HepG2 (cell line): Measurements from ENCODE around the gene OR6A2. TPM values are rescaled to one million over a fixed set of nuclear protein-coding genes. Genes with fewer than 3 reads are reported as not detected.

Experiments used
- ATAC-seq: fragments of 200-7000 bp; cut with Tn5 transposase; 3 replicates; pipeline ENCODE4 v1.9.1; 2020; ENCODE audit warnings: mild to moderate bottlenecking, moderate library complexity
- BruUV-seq: library from RNA; stranded (reverse); fragments of 400-500 nt; replicated peaks from 2 replicates; lab custom pipeline; 2021; lab: Mats Ljungman, UMichigan
- CTCF ChIA-PET: fragments of 300-600 bp; formaldehyde crosslinking; extraction: SDS; loops from one replicate; lab custom pipeline; 2021; ENCODE audit warnings: low total read pairs, inconsistent platforms, low intra/inter-chr PET ratio; lab: Yijun Ruan, JAX
- POLR2A ChIA-PET: fragments of 350-600 bp; sonication (Branson Sonifier 250); formaldehyde crosslinking; loops from one replicate; lab custom pipeline; 2020; ENCODE audit warnings: antibody characterized with exemption, inconsistent platforms; lab: Yijun Ruan, JAX
- DNase-seq: peaks from one replicate; pipeline ENCODE4 v3.0.0-alpha.2; 2015; ENCODE audit warnings: low spot score
- FAIRE-seq: peaks from 3 replicates; lab custom pipeline; 2011; peaks lifted over from hg19 to GRCh38; lab: Jason Lieb, UNC
- H2AFZ ChIP-seq: one replicate; pipeline ENCODE4 v1.6.1; 2011; ENCODE audit warnings: low read length, inconsistent platforms
- H3K27ac ChIP-seq: fragments of 300-600 bp; 3 replicates; pipeline ENCODE4 v1.8.0; 2011; ENCODE audit warnings: mixed run types, mild to moderate bottlenecking, mixed read lengths, low read length, inconsistent platforms; ENCODE audit not compliant: insufficient read depth; ENCODE audit errors: extremely low read length
- H3K27me3 ChIP-seq, 2 experiments: fragments of 200-600 bp in 1 of 2; 2 replicates in 1 of 2; 3 replicates in 1 of 2; pipeline versions ENCODE4 v1.6.0 to v1.8.0; 2011; ENCODE audit warnings: low read length in 2 of 2, mild to moderate bottlenecking in 2 of 2, moderate library complexity in 2 of 2, inconsistent platforms in 1 of 2; ENCODE audit not compliant: insufficient read depth in 2 of 2, control insufficient read depth in 1 of 2
- H3K36me3 ChIP-seq, 2 experiments: fragments of 200-600 bp in 1 of 2; replicated peaks in 1 of 2; 2 replicates in 1 of 2; 3 replicates in 1 of 2; pipeline versions ENCODE4 v1.5.1 to v1.8.0; 2011; ENCODE audit warnings: low read length in 2 of 2, inconsistent platforms in 1 of 2; ENCODE audit not compliant: insufficient read depth in 2 of 2, control insufficient read depth in 1 of 2
- H3K4me1 ChIP-seq: 2 replicates; pipeline ENCODE4 v1.5.1; 2012; ENCODE audit warnings: low read length, inconsistent platforms; ENCODE audit not compliant: insufficient read depth
- H3K4me2 ChIP-seq: 2 replicates; pipeline ENCODE4 v1.6.0; 2011; ENCODE audit warnings: low read depth, low read length, inconsistent platforms
- H3K4me3 ChIP-seq, 3 experiments: fragments of 200-600 bp in 1 of 3; sonication (generic), shearing (Covaris generic) in 1 of 3; replicated peaks in 1 of 3; 2 replicates each; pipeline ENCODE4 v1.5.1; 2011 to 2016; ENCODE audit warnings: low read length in 3 of 3, inconsistent platforms in 2 of 3, low read depth in 2 of 3, mild to moderate bottlenecking in 2 of 3, control low read depth in 1 of 3, mixed read lengths in 1 of 3; ENCODE audit not compliant: insufficient read depth in 1 of 3
- H3K79me2 ChIP-seq: one replicate; pipeline ENCODE4 v1.6.1; 2011; ENCODE audit warnings: low read length, inconsistent platforms; ENCODE audit not compliant: insufficient read depth
- H3K9ac ChIP-seq: 2 replicates; pipeline ENCODE4 v1.6.0; 2011; ENCODE audit warnings: mild to moderate bottlenecking, low read depth, low read length, inconsistent platforms; ENCODE audit not compliant: insufficient read depth
- H3K9me3 ChIP-seq: 2 replicates; pipeline ENCODE4 v1.5.1; 2012; ENCODE audit warnings: mild to moderate bottlenecking, low read length
- H4K20me1 ChIP-seq: 2 replicates; pipeline ENCODE4 v1.6.0; 2011; ENCODE audit warnings: inconsistent platforms, mild to moderate bottlenecking, low read length, moderate library complexity; ENCODE audit not compliant: insufficient read depth
- ATF2 ChIP-seq: sonication (generic); formaldehyde crosslinking; IDR thresholded peaks from 2 replicates; pipeline ENCODE4 v1.4.0; 2020; ENCODE audit warnings: missing genetic modification reagents
- ATF6 ChIP-seq: sonication (generic); formaldehyde crosslinking; conservative IDR thresholded peaks from 2 replicates; pipeline ENCODE4 v1.4.0; 2020; ENCODE audit warnings: missing genetic modification reagents
- MNT ChIP-seq: fragments of 450-650 bp; IDR thresholded peaks from 2 replicates; pipeline ENCODE4 v1.6.1; 2016
- RNF2 ChIP-seq: fragments of 450-650 bp; conservative IDR thresholded peaks from 2 replicates; pipeline ENCODE4 v1.6.1; 2016; ENCODE audit warnings: low read depth
- TFDP1 ChIP-seq: IDR thresholded peaks from 2 replicates; pipeline ENCODE4 v1.6.1; 2016; ENCODE audit warnings: missing compliant biosample characterization, missing genetic modification reagents, borderline replicate concordance
- ZC3H4 ChIP-seq: sonication (generic); formaldehyde crosslinking; IDR thresholded peaks from 2 replicates; pipeline ENCODE4 v1.4.0; 2020; ENCODE audit warnings: missing genetic modification reagents, borderline replicate concordance
- WGBS: methylation state at CpG from one replicate; pipeline ENCODE4 v1.1.6; 2017; ENCODE audit warnings: low lambda C conversion rate; 5-methylcytosine and 5-hydroxymethylcytosine counted together
- in situ Hi-C: cut with HindIII; loops from 2 replicates; pipeline ENCODE4 v1.10.0; 2017; ENCODE audit warnings: low pct_unique_long_range_greater_than_20kb; ENCODE audit not compliant: extremely low pct_ligation_motif_present
- intact Hi-C: fragments of 100-400 bp; cut with micrococcal nuclease; formaldehyde crosslinking; loops from one replicate; pipeline ENCODE4 v1.10.0; 2022; ENCODE audit not compliant: unreplicated experiment
- polyA plus RNA-seq, 8 experiments: library from polyadenylated mRNA; depleted of rRNA in 3 of 8; stranded (reverse) in 7 of 8; unstranded in 1 of 8; fragments of >200 nt; fragmentation: Illumina TruSeq in 4 of 8; extraction: Trizol in 4 of 8; gene quantifications; 2 replicates each; pipeline versions ENCODE4 v1.2.1 to v1.2.3, GENCODE V29; 2011 to 2016; ENCODE audit warnings: low read depth in 4 of 8, missing spikeins in 1 of 8, mixed read lengths in 1 of 8; ENCODE audit not compliant: insufficient read depth in 1 of 8
- total RNA-seq, 5 experiments: library from RNA; depleted of rRNA; stranded (reverse); fragments of >200 nt; fragmentation: Illumina TruSeq; extraction: Trizol; gene quantifications; 2 replicates each; pipeline ENCODE4 v1.2.3, GENCODE V29; 2016; ENCODE audit warnings: low read depth in 1 of 5

Gene OR6A2
- total and polyA plus RNA-seq, 2 of the 13 experiments (the other 11 are each of a cell fraction or from before 2014, with no cell fraction given): not detected

- no peak for TF ChIP-seq ATF6 (CRISPR knock-in tag)
- no peak for TF ChIP-seq ZC3H4
- no peak for TF ChIP-seq MNT
- no peak for TF ChIP-seq ATF2 (CRISPR knock-in tag)
These were observed 34.5 kb upstream of the OR6A2 start (continued) for GRCh38 chr11:6834021-6834420.

GRCh38 chr11:6833356-6833755, 33.9 kb upstream of the OR6A2 start:
- Histone ChIP-seq H3K9ac (no peak overlapping the region), H3K4me3 (no peak overlapping the region), H3K4me2 (no peak overlapping the region), H3K9me3 (no peaks in the 10 kb centered on the region), H3K36me3 (no peaks in the 10 kb centered on the region), H4K20me1 (no peaks in the 10 kb centered on the region), H3K27me3 (no peaks in the 10 kb centered on the region; a peak in 1 of 5 replicates), H3K79me2 (no peaks in the 10 kb centered on the region), H3K4me1 (no peaks in the 10 kb centered on the region), H3K27ac (no peak overlapping the region), H2AFZ (no peak overlapping the region)
- in situ Hi-C loops (no loop called here), intact Hi-C loops (no loop called here)
- POLR2A ChIA-PET: no interaction called here
- DNase-seq (no peak), ATAC-seq (no peak), FAIRE-seq (no peak)
- WGBS: 0% methylated on average over 6 of the region's 6 CpGs
- 0 out of 2 replicates have a peak, but pooled peaks have one; percentile 10 for TF ChIP-seq MNT
- TF ChIP-seq TFDP1: no peak
- no peak for TF ChIP-seq RNF2
- no TSS peak for BruUV-seq
- CTCF ChIA-PET: no interaction called here
